HepG2 (cell line): ENCODE data around the gene NPHS1. TPM values are rescaled to one million over a fixed set of nuclear protein-coding genes. Genes with fewer than 3 reads are reported as not detected.

ENCODE experiments used
- ELF4 ChIP-seq: sonication (generic); formaldehyde crosslinking; IDR thresholded peaks from 2 replicates; pipeline ENCODE4 v1.5.0; 2020; ENCODE audit warnings: missing genetic modification reagents, mild to moderate bottlenecking, moderate library complexity, borderline replicate concordance
- FOXM1 ChIP-seq: sonication (generic); formaldehyde crosslinking; IDR thresholded peaks from 2 replicates; pipeline ENCODE4 v1.5.0; 2020; ENCODE audit warnings: missing genetic modification reagents
- GATAD1 ChIP-seq: IDR thresholded peaks from 2 replicates; pipeline ENCODE4 v1.6.1; 2016; ENCODE audit warnings: missing genetic modification reagents, missing compliant biosample characterization
- JARID2 ChIP-seq: sonication (generic); formaldehyde crosslinking; IDR thresholded peaks from 2 replicates; pipeline ENCODE4 v1.8.1; 2023; ENCODE audit warnings: missing genetic modification reagents, inconsistent platforms; ENCODE audit not compliant: insufficient replicate concordance
- KDM2A ChIP-seq: sonication (generic); formaldehyde crosslinking; IDR thresholded peaks from 2 replicates; pipeline ENCODE4 v1.4.0; 2020; ENCODE audit warnings: low read depth, missing genetic modification reagents, borderline replicate concordance
- MYNN ChIP-seq: sonication (generic); formaldehyde crosslinking; IDR thresholded peaks from 2 replicates; pipeline ENCODE4 v1.4.0; 2020; ENCODE audit warnings: mild to moderate bottlenecking, low read depth, missing genetic modification reagents
- NFATC3 ChIP-seq: sonication (generic); formaldehyde crosslinking; IDR thresholded peaks from 2 replicates; pipeline ENCODE4 v1.5.1; 2020; ENCODE audit warnings: mild to moderate bottlenecking, missing genetic modification reagents
- SP4 ChIP-seq: sonication (generic); formaldehyde crosslinking; IDR thresholded peaks from 2 replicates; pipeline ENCODE4 v1.8.1; 2023; ENCODE audit warnings: mild to moderate bottlenecking, missing genetic modification reagents
- ZBTB42 ChIP-seq: sonication (generic); formaldehyde crosslinking; IDR thresholded peaks from 2 replicates; pipeline ENCODE4 v1.5.0; 2020; ENCODE audit warnings: mild to moderate bottlenecking, missing genetic modification reagents
- ZFP1 ChIP-seq: IDR thresholded peaks from 2 replicates; pipeline ENCODE4 v1.6.1; 2016
- ZFP36 ChIP-seq: fragments of 150-350 bp; IDR thresholded peaks from 2 replicates; pipeline ENCODE4 v1.6.1; 2018; ENCODE audit warnings: borderline replicate concordance, low read length, low read depth; ENCODE audit not compliant: partially characterized antibody
- ZNF232 ChIP-seq: sonication (generic); formaldehyde crosslinking; IDR thresholded peaks from 2 replicates; pipeline ENCODE4 v1.4.0; 2020; ENCODE audit warnings: missing genetic modification reagents, borderline replicate concordance
- ZNF263 ChIP-seq: sonication (generic); formaldehyde crosslinking; IDR thresholded peaks from 2 replicates; pipeline ENCODE4 v1.4.0; 2020; ENCODE audit warnings: missing genetic modification reagents
- ZNF792 ChIP-seq: IDR thresholded peaks from 2 replicates; pipeline ENCODE4 v1.6.1; 2016
- polyA plus RNA-seq, 8 experiments: library from polyadenylated mRNA; depleted of rRNA in 3 of 8; stranded (reverse) in 7 of 8; unstranded in 1 of 8; fragments of >200 nt; fragmentation: Illumina TruSeq in 4 of 8; extraction: Trizol in 4 of 8; gene quantifications; 2 replicates each; pipeline versions ENCODE4 v1.2.1 to v1.2.3, GENCODE V29; 2011 to 2016; ENCODE audit warnings: low read depth in 4 of 8, missing spikeins in 1 of 8, mixed read lengths in 1 of 8; ENCODE audit not compliant: insufficient read depth in 1 of 8
- total RNA-seq, 5 experiments: library from RNA; depleted of rRNA; stranded (reverse); fragments of >200 nt; fragmentation: Illumina TruSeq; extraction: Trizol; gene quantifications; 2 replicates each; pipeline ENCODE4 v1.2.3, GENCODE V29; 2016; ENCODE audit warnings: low read depth in 1 of 5
- TF ChIP-seq, protein P1 (sequence below): sonication (generic); formaldehyde crosslinking; IDR thresholded peaks from 2 replicates; pipeline ENCODE4 v1.5.0; 2020; ENCODE audit warnings: mild to moderate bottlenecking, missing genetic modification reagents
- TF ChIP-seq, protein P2 (sequence below), 2 experiments: sonication (generic) in 1 of 2; formaldehyde crosslinking in 1 of 2; IDR thresholded peaks; 2 replicates each; pipeline versions ENCODE4 v1.4.0 to v1.6.1; 2016 to 2020; ENCODE audit warnings: borderline replicate concordance in 1 of 2, low read depth in 1 of 2, mild to moderate bottlenecking in 1 of 2, missing genetic modification reagents in 1 of 2
- TF ChIP-seq, protein P3 (sequence below): sonication (generic); formaldehyde crosslinking; IDR thresholded peaks from 2 replicates; pipeline ENCODE4 v1.9.0; 2021; ENCODE audit warnings: missing genetic modification reagents, borderline replicate concordance
- TF ChIP-seq, protein P4 (sequence below): IDR thresholded peaks from 2 replicates; pipeline ENCODE4 v1.6.1; 2016; ENCODE audit warnings: mild to moderate bottlenecking, missing biosample characterization, missing genetic modification reagents
- TF ChIP-seq, protein P5 (sequence below): sonication (generic); formaldehyde crosslinking; IDR thresholded peaks from 2 replicates; pipeline ENCODE4 v1.9.0; 2022; ENCODE audit warnings: missing genetic modification reagents, mild to moderate bottlenecking, borderline replicate concordance

The NPHS1 gene
- total and polyA plus RNA-seq, 2 of the 13 experiments (the other 11 are each of a cell fraction or from before 2014, with no cell fraction given) = not detected

DNA sequence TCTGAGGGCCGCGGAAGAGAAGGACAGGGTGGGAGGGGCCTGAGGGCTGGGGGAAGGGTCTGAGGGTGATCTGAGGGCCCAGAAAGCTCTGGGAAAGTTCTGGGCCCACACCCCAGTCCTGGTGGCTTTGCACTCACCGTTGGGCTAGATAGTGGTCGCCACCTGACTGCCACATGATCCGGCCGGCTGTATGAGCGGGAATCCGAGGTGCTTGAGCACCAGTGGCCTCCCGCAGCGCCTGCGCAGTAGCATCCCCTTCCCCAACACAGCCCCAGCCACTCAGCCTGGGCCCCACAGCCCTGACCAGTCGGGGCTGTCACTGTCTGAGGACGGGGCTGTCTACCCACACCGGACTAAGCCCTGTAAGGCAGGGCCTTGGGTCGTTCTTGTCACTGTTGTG, 54.6 kb downstream of the NPHS1 start (continued):
- TF ChIP-seq NFATC3 = no peak
- TF ChIP-seq SP4 (CRISPR knock-in tag) = 0 out of 2 replicates have a peak, but pooled peaks have one; percentile 40
- no peak for TF ChIP-seq MYNN
- TF ChIP-seq FOXM1 (CRISPR knock-in tag) = no peak
- TF ChIP-seq, protein P1, sequence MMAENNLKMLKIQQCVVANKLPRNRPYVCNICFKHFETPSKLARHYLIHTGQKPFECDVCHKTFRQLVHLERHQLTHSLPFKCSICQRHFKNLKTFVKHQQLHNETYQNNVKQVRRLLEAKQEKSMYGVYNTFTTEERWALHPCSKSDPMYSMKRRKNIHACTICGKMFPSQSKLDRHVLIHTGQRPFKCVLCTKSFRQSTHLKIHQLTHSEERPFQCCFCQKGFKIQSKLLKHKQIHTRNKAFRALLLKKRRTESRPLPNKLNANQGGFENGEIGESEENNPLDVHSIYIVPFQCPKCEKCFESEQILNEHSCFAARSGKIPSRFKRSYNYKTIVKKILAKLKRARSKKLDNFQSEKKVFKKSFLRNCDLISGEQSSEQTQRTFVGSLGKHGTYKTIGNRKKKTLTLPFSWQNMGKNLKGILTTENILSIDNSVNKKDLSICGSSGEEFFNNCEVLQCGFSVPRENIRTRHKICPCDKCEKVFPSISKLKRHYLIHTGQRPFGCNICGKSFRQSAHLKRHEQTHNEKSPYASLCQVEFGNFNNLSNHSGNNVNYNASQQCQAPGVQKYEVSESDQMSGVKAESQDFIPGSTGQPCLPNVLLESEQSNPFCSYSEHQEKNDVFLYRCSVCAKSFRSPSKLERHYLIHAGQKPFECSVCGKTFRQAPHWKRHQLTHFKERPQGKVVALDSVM (CRISPR knock-in tag) = no peak
- TF ChIP-seq ZBTB42 = no peak
- 0 out of 2 replicates have a peak, but pooled peaks have one; percentile 29 for TF ChIP-seq ZNF263 (CRISPR knock-in tag)
- no peak for TF ChIP-seq ELF4 (CRISPR knock-in tag)
- peak; percentile 93 for TF ChIP-seq KDM2A (CRISPR knock-in tag)
- no peak for TF ChIP-seq JARID2 (CRISPR knock-in tag)
- no peak for TF ChIP-seq ZFP36
- TF ChIP-seq, protein P2, sequence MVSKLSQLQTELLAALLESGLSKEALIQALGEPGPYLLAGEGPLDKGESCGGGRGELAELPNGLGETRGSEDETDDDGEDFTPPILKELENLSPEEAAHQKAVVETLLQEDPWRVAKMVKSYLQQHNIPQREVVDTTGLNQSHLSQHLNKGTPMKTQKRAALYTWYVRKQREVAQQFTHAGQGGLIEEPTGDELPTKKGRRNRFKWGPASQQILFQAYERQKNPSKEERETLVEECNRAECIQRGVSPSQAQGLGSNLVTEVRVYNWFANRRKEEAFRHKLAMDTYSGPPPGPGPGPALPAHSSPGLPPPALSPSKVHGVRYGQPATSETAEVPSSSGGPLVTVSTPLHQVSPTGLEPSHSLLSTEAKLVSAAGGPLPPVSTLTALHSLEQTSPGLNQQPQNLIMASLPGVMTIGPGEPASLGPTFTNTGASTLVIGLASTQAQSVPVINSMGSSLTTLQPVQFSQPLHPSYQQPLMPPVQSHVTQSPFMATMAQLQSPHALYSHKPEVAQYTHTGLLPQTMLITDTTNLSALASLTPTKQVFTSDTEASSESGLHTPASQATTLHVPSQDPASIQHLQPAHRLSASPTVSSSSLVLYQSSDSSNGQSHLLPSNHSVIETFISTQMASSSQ (IDR thresholded peaks at IDR 0.05; ENCODE audit: low read depth) = no peak
- TF ChIP-seq, protein P2 (CRISPR knock-in tag; IDR thresholded peaks at IDR 0.05; ENCODE audit: borderline replicate concordance) = no peak
- TF ChIP-seq ZFP1 = no peak
- TF ChIP-seq ZNF232 (CRISPR knock-in tag) = peak; percentile 74; the same call in 1 of the 2 replicates
- TF ChIP-seq GATAD1 = 0 out of 2 replicates have a peak, but pooled peaks have one; percentile 10
- TF ChIP-seq, protein P3, sequence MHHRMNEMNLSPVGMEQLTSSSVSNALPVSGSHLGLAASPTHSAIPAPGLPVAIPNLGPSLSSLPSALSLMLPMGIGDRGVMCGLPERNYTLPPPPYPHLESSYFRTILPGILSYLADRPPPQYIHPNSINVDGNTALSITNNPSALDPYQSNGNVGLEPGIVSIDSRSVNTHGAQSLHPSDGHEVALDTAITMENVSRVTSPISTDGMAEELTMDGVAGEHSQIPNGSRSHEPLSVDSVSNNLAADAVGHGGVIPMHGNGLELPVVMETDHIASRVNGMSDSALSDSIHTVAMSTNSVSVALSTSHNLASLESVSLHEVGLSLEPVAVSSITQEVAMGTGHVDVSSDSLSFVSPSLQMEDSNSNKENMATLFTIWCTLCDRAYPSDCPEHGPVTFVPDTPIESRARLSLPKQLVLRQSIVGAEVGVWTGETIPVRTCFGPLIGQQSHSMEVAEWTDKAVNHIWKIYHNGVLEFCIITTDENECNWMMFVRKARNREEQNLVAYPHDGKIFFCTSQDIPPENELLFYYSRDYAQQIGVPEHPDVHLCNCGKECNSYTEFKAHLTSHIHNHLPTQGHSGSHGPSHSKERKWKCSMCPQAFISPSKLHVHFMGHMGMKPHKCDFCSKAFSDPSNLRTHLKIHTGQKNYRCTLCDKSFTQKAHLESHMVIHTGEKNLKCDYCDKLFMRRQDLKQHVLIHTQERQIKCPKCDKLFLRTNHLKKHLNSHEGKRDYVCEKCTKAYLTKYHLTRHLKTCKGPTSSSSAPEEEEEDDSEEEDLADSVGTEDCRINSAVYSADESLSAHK = no peak
- TF ChIP-seq ZNF792 (CRISPR knock-in tag) = peak; percentile 40; the same call in 1 of the 2 replicates
- TF ChIP-seq, protein P4, sequence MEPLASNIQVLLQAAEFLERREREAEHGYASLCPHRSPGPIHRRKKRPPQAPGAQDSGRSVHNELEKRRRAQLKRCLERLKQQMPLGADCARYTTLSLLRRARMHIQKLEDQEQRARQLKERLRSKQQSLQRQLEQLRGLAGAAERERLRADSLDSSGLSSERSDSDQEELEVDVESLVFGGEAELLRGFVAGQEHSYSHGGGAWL (CRISPR knock-in tag) = peak; percentile 58; the same call in 1 of the 2 replicates
- TF ChIP-seq, protein P5, sequence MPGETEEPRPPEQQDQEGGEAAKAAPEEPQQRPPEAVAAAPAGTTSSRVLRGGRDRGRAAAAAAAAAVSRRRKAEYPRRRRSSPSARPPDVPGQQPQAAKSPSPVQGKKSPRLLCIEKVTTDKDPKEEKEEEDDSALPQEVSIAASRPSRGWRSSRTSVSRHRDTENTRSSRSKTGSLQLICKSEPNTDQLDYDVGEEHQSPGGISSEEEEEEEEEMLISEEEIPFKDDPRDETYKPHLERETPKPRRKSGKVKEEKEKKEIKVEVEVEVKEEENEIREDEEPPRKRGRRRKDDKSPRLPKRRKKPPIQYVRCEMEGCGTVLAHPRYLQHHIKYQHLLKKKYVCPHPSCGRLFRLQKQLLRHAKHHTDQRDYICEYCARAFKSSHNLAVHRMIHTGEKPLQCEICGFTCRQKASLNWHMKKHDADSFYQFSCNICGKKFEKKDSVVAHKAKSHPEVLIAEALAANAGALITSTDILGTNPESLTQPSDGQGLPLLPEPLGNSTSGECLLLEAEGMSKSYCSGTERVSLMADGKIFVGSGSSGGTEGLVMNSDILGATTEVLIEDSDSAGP (CRISPR knock-in tag) = peak; percentile 37; the same call in 1 of the 2 replicates
